Stromal cell of bone marrow (primary cell): ENCODE measurements around the gene HDAC4.

Source experiments
- DNase-seq: peaks from one replicate; pipeline ENCODE4 v3.0.0-alpha.2; 2012; ENCODE audit warnings: low read depth

Gene HDAC4

GRCh38 chr2:239105234-239105633 lies 295.6 kb downstream of the HDAC4 start:
- DNase-seq: no peak

- no peak for DNase-seq
Observed at GRCh38 chr2:239104800-239105199, 296.0 kb downstream of the HDAC4 start.

- no peak for DNase-seq
Observed at GRCh38 chr2:239103125-239104098, 297.4 kb downstream of the HDAC4 start.

- DNase-seq: no peak
Observed at GRCh38 chr2:239102266-239102665, 298.6 kb downstream of the HDAC4 start.

GRCh38 chr2:239101807-239102206 lies 299.0 kb downstream of the HDAC4 start:
- DNase-seq: no peak

- no peak for DNase-seq
Observed at GRCh38 chr2:239101071-239101470, 299.7 kb downstream of the HDAC4 start.

- no peak for DNase-seq
Observed at GRCh38 chr2:239099474-239099873, 301.3 kb downstream of the HDAC4 start.

GRCh38 chr2:239098288-239098970 lies 302.4 kb downstream of the HDAC4 start:
- DNase-seq: no peak

- DNase-seq: no peak
Observed at GRCh38 chr2:239097428-239097696, 303.5 kb downstream of the HDAC4 start.

GRCh38 chr2:239096676-239097427 lies 304.0 kb downstream of the HDAC4 start:
- DNase-seq: no peak

GRCh38 chr2:239095460-239096081 lies 305.2 kb downstream of the HDAC4 start:
- no peak for DNase-seq

GRCh38 chr2:239094867-239095266 lies 306.0 kb downstream of the HDAC4 start:
- no peak for DNase-seq

- no peak for DNase-seq
Observed at GRCh38 chr2:239093952-239094351, 306.9 kb downstream of the HDAC4 start.

- DNase-seq: no peak
Observed at GRCh38 chr2:239093542-239093941, 307.3 kb downstream of the HDAC4 start.

GRCh38 chr2:239092571-239093294 lies 308.1 kb downstream of the HDAC4 start:
- no peak for DNase-seq

GRCh38 chr2:239089884-239090283 lies 310.9 kb downstream of the HDAC4 start:
- no peak for DNase-seq

GRCh38 chr2:239087046-239087710 lies 313.6 kb downstream of the HDAC4 start:
- no peak for DNase-seq

GRCh38 chr2:239086325-239087020 lies 314.3 kb downstream of the HDAC4 start:
- DNase-seq: no peak

GRCh38 chr2:239085201-239085992 lies 315.4 kb downstream of the HDAC4 start:
- no peak for DNase-seq

- no peak for DNase-seq
Observed at GRCh38 chr2:239084007-239084406, 316.8 kb downstream of the HDAC4 start.
